K562 (cell line): Measurements from ENCODE around the gene SLC35E2B. TPM values are rescaled to one million over a fixed set of nuclear protein-coding genes. Genes with fewer than 3 reads are reported as not detected.

ENCODE experiments used
- ATAC-seq: fragments of 200-7000 bp; cut with Tn5 transposase; 3 replicates; pipeline ENCODE4 v1.9.1; 2020; ENCODE audit warnings: moderate library complexity
- BruUV-seq: library from RNA; stranded (reverse); fragments of 400-500 nt; replicated peaks from 2 replicates; lab custom pipeline; 2021; lab: Mats Ljungman, UMichigan
- CTCF ChIA-PET: fragments of 300-600 bp; formaldehyde crosslinking; extraction: SDS; loops from one replicate; lab custom pipeline; 2021; ENCODE audit warnings: low intra/inter-chr PET ratio; lab: Yijun Ruan, JAX
- POLR2A ChIA-PET: fragments of 300-600, 350-650 bp; sonication (Branson Sonifier 250); formaldehyde crosslinking; extraction: SDS; loops from one replicate; lab custom pipeline; 2021; ENCODE audit warnings: antibody characterized with exemption, inconsistent platforms; lab: Yijun Ruan, JAX
- DNase-seq, 4 experiments: peaks; one replicate each; pipeline versions ENCODE4 v3.0.0 to v3.0.0-alpha.2; 2011 to 2018; ENCODE audit warnings: low spot score in 3 of 4, mixed read lengths in 3 of 4; ENCODE audit errors: extremely low read depth in 1 of 4
- FAIRE-seq: peaks from 2 replicates; lab custom pipeline; 2011; peaks lifted over from hg19 to GRCh38; lab: Jason Lieb, UNC
- H2AFZ ChIP-seq: 2 replicates; pipeline ENCODE4 v1.6.0; 2011; ENCODE audit warnings: low read depth, low read length, control low read depth, inconsistent platforms
- H3K27ac ChIP-seq: fragments of 200-600 bp; 3 replicates; pipeline ENCODE4 v1.8.0; 2011; ENCODE audit warnings: low read depth, mild to moderate bottlenecking, control low read depth, inconsistent platforms, low read length, moderate library complexity, mixed read lengths; ENCODE audit errors: extremely low read depth
- H3K27me3 ChIP-seq, 2 experiments: fragments of 300-600 bp in 1 of 2; 2 replicates in 1 of 2; 3 replicates in 1 of 2; pipeline versions ENCODE4 v1.6.0 to v1.8.0; 2011; ENCODE audit warnings: inconsistent platforms in 2 of 2, low read length in 2 of 2, mild to moderate bottlenecking in 1 of 2, mixed read lengths in 1 of 2, moderate library complexity in 1 of 2; ENCODE audit not compliant: control insufficient read depth in 2 of 2, insufficient read depth in 2 of 2
- H3K36me3 ChIP-seq: fragments of 300-600 bp; 3 replicates; pipeline ENCODE4 v1.8.0; 2011; ENCODE audit warnings: mild to moderate bottlenecking, low read length, inconsistent platforms; ENCODE audit not compliant: control insufficient read depth, insufficient read depth
- H3K4me1 ChIP-seq, 2 experiments: fragments of 200-600 bp in 1 of 2; replicated peaks in 1 of 2; 2 replicates in 1 of 2; 3 replicates in 1 of 2; pipeline versions ENCODE4 v1.5.1 to v1.8.0; 2011; ENCODE audit warnings: inconsistent platforms in 2 of 2, low read length in 2 of 2, mild to moderate bottlenecking in 1 of 2, mixed read lengths in 1 of 2, moderate library complexity in 1 of 2; ENCODE audit not compliant: control insufficient read depth in 2 of 2, insufficient read depth in 2 of 2
- H3K4me2 ChIP-seq: 2 replicates; pipeline ENCODE4 v1.6.1; 2011; ENCODE audit warnings: low read length, control low read depth, inconsistent platforms, mixed read lengths; ENCODE audit not compliant: insufficient read depth
- H3K4me3 ChIP-seq: fragments of 200-600 bp; sonication (generic), shearing (Covaris generic); 2 replicates; pipeline ENCODE4 v1.5.1; 2016; ENCODE audit warnings: control low read depth, inconsistent platforms
- H3K79me2 ChIP-seq: fragments of 200-600 bp; 3 replicates; pipeline ENCODE4 v1.8.0; 2011; ENCODE audit warnings: low read length, inconsistent platforms; ENCODE audit not compliant: control insufficient read depth, insufficient read depth
- H3K9ac ChIP-seq, 2 experiments: 2 replicates each; pipeline versions ENCODE4 v1.6.0 to v1.6.1; 2011; ENCODE audit warnings: low read depth in 2 of 2, low read length in 2 of 2, control low read depth in 1 of 2, inconsistent platforms in 1 of 2, mild to moderate bottlenecking in 1 of 2, mixed read lengths in 1 of 2; ENCODE audit not compliant: insufficient read depth in 1 of 2
- H3K9me1 ChIP-seq: one replicate; pipeline ENCODE4 v1.6.0; 2011; ENCODE audit warnings: inconsistent platforms, mild to moderate bottlenecking, low read length, moderate library complexity; ENCODE audit not compliant: control insufficient read depth, insufficient read depth
- H3K9me3 ChIP-seq: replicated peaks from 2 replicates; pipeline ENCODE4 v1.5.1; 2011; ENCODE audit warnings: low read depth, low read length, inconsistent platforms; ENCODE audit not compliant: control insufficient read depth, insufficient read depth
- H4K20me1 ChIP-seq: replicated peaks from 2 replicates; pipeline ENCODE4 v1.6.1; 2011; ENCODE audit warnings: low read length, inconsistent platforms, mixed read lengths; ENCODE audit not compliant: control insufficient read depth, insufficient read depth
- C11orf30 ChIP-seq: fragments of 450-650 bp; IDR thresholded peaks from 2 replicates; pipeline ENCODE4 v1.6.1; 2016; ENCODE audit warnings: low read depth, mild to moderate bottlenecking
- ELF2 ChIP-seq: fragments of 250-450 bp; sonication (Bioruptor Pico); IDR thresholded peaks from 2 replicates; pipeline ENCODE4 v1.5.0; 2021; ENCODE audit warnings: mild to moderate bottlenecking
- ELK1 ChIP-seq: sonication (generic); formaldehyde crosslinking; IDR thresholded peaks from 2 replicates; pipeline ENCODE4 v1.8.1; 2022; ENCODE audit warnings: missing genetic modification reagents
- FOXK2 ChIP-seq, 2 experiments: fragments of 450-650 bp; IDR thresholded peaks in 1 of 2; conservative IDR thresholded peaks in 1 of 2; 2 replicates each; pipeline ENCODE4 v1.6.1; 2016; ENCODE audit warnings: low read depth in 2 of 2, mild to moderate bottlenecking in 1 of 2
- GATA2 ChIP-seq: sonication (generic); formaldehyde crosslinking; IDR thresholded peaks from 2 replicates; pipeline ENCODE4 v1.4.0; 2020; ENCODE audit warnings: mild to moderate bottlenecking, missing genetic modification reagents
- POLR2G ChIP-seq: fragments of 200-400 bp; formaldehyde crosslinking; IDR thresholded peaks from 2 replicates; pipeline ENCODE4 v1.6.1; 2017; ENCODE audit warnings: low read depth, mild to moderate bottlenecking, antibody characterized with exemption, low read length, moderate library complexity
- RAD21 ChIP-seq, 2 experiments: fragments of 250-450 bp in 1 of 2; fragments of 450-650 bp in 1 of 2; sonication (Bioruptor Pico) in 1 of 2; formaldehyde crosslinking in 1 of 2; IDR thresholded peaks in 1 of 2; conservative IDR thresholded peaks in 1 of 2; 2 replicates each; pipeline versions ENCODE4 v1.4.0 to v1.8.0; 2020 to 2022; ENCODE audit warnings: mild to moderate bottlenecking in 2 of 2, moderate library complexity in 1 of 2
- RB1 ChIP-seq: fragments of 450-650 bp; IDR thresholded peaks from 2 replicates; pipeline ENCODE4 v1.6.1; 2017; ENCODE audit warnings: low read depth, mild to moderate bottlenecking
- RBM17 ChIP-seq: fragments of 200-400 bp; formaldehyde crosslinking; IDR thresholded peaks from 2 replicates; pipeline ENCODE4 v1.6.1; 2017; ENCODE audit warnings: low read depth, mild to moderate bottlenecking, low read length, borderline replicate concordance
- SAFB ChIP-seq: fragments of 200-400 bp; formaldehyde crosslinking; IDR thresholded peaks from 2 replicates; pipeline ENCODE4 v1.6.1; 2017; ENCODE audit warnings: low read depth, low read length, borderline replicate concordance
- TAF15 ChIP-seq: fragments of 200-400 bp; formaldehyde crosslinking; IDR thresholded peaks from 2 replicates; pipeline ENCODE4 v1.6.1; 2017; ENCODE audit warnings: mild to moderate bottlenecking, low read depth, low read length, moderate library complexity
- TAL1 ChIP-seq: fragments of 450-650 bp; IDR thresholded peaks from 2 replicates; pipeline ENCODE4 v1.6.1; 2016; ENCODE audit warnings: mild to moderate bottlenecking
- TBP ChIP-seq: optimal IDR thresholded peaks from 2 replicates; pipeline ENCODE3; 2011; ENCODE audit warnings: low read depth, low read length, improper control_type of control experiment
- TCF7L2 ChIP-seq: fragments of 150-350 bp; IDR thresholded peaks from 2 replicates; pipeline ENCODE4 v1.6.1; 2016; ENCODE audit warnings: low read depth, mild to moderate bottlenecking, low read length, moderate library complexity
- ZNF583 ChIP-seq: fragments of 250-450 bp; sonication (Bioruptor Pico); IDR thresholded peaks from 2 replicates; pipeline ENCODE4 v1.4.0; 2020
- WGBS: fragments of 100-300 bp; shearing (Covaris generic); methylation state at CpG from one replicate; pipeline ENCODE4 v1.1.6; 2016; ENCODE audit warnings: low coverage, mixed read lengths; ENCODE audit not compliant: insufficient coverage; ENCODE audit errors: missing lambda C conversion rate; 5-methylcytosine and 5-hydroxymethylcytosine counted together
- in situ Hi-C: fragments of 300-500 bp; cut with MboI; formaldehyde crosslinking; loops from 4 replicates; pipeline ENCODE4 v1.15.0; 2018; ENCODE audit warnings: inconsistent platforms, mixed read lengths
- intact Hi-C: fragments of 100-400 bp; cut with micrococcal nuclease; formaldehyde crosslinking; loops from 2 replicates; pipeline ENCODE4 v1.14.2; 2022
- polyA plus RNA-seq, 8 experiments: library from polyadenylated mRNA; depleted of rRNA in 4 of 8; stranded (reverse) in 5 of 8; unstranded in 3 of 8; fragments of >200 nt; fragmentation: Nextera tagmentation in 2 of 8; fragmentation: Illumina TruSeq in 1 of 8; extraction: Ambion mirVana in 2 of 8; extraction: Trizol in 1 of 8; gene quantifications; 2 replicates each; pipeline versions ENCODE4 v1.2.1 to v1.2.3, GENCODE V29; 2011 to 2014; ENCODE audit warnings: inconsistent platforms in 1 of 8, missing spikeins in 1 of 8
- total RNA-seq, 7 experiments: library from RNA; depleted of rRNA in 6 of 7; stranded (reverse); fragments of >200 nt in 6 of 7; fragmentation: Illumina TruSeq in 2 of 7; extraction: Trizol in 2 of 7; gene quantifications; 2 replicates each; pipeline versions ENCODE4 v1.2.1 to v1.2.3, GENCODE V29; 2011 to 2021; ENCODE audit warnings: low replicate concordance in 1 of 7
- TF ChIP-seq, protein P1 (sequence below): fragments of 250-450 bp; sonication (Bioruptor Pico); IDR thresholded peaks from 2 replicates; pipeline ENCODE4 v1.8.0; 2022; ENCODE audit warnings: moderate library complexity, mild to moderate bottlenecking, inconsistent platforms
- TF ChIP-seq, protein P2 (sequence below): sonication (generic); formaldehyde crosslinking; IDR thresholded peaks from 2 replicates; pipeline ENCODE4 v1.8.0; 2022; ENCODE audit warnings: mild to moderate bottlenecking, missing genetic modification reagents, borderline replicate concordance

SLC35E2B gene
- total and polyA plus RNA-seq, 9 of the 15 experiments (the other 6 are each of a cell fraction or from before 2014, with no cell fraction given) = 4.7 to 44.6 (median 20.7) TPM

DNA sequence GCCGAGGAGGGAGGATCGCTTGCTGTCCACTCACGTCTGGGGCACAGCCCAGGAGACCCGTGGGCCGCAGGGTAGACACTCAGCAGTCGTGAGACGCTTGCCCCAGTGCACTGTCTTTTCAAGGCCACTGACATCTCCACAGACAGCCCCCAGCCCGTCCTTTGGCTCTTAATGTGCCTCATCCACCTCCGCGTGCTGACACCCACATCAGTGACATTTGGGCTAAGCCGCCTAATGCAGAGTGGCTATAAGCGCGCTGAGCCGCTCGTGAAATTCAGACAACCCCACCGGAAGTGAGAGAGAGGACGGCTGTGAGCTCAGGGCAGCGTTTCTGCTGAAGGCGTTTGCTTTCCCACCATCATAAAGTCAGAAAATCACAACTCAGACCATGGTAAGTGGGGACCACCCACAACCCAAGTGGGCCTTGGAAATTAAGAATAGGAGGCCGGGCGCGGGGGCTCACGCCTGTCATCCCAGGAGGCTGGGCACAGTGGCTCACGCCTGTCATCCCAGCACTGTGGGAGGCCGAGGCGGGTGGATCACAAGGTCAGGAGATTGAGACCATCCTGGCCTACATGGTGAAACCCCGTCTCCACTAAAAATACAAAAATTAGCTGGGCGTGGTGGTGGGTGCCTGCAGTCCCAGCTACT is 8.4 kb downstream of the SLC35E2B start:
- no peak overlapping the region for H2AFZ ChIP-seq
- TF ChIP-seq ELF2 (CRISPR knock-in tag) (no peak), TAF15 (no peak), TBP (no peak), RBM17 (no peak), TCF7L2 (no peak), RAD21 (CRISPR knock-in tag; conservative IDR thresholded peaks at IDR 0.05 in 1 of 2, IDR thresholded peaks at IDR 0.05 in 1 of 2) (no peak), GATA2 (CRISPR knock-in tag) (no peak), ELK1 (CRISPR knock-in tag) (no peak), SAFB (no peak), FOXK2 (conservative IDR thresholded peaks at IDR 0.05 in 1 of 2, IDR thresholded peaks at IDR 0.05 in 1 of 2; ENCODE audit: low read depth in 2 of 2) (no peak), ZNF583 (CRISPR knock-in tag) (no peak), RB1 (no peak), C11orf30 (no peak), TAL1 (no peak), POLR2G (no peak)
- TF ChIP-seq, protein P1, sequence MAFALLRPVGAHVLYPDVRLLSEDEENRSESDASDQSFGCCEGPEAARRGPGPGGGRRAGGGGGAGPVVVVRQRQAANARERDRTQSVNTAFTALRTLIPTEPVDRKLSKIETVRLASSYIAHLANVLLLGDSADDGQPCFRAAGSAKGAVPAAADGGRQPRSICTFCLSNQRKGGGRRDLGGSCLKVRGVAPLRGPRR (CRISPR knock-in tag) = no peak
- TF ChIP-seq, protein P2, sequence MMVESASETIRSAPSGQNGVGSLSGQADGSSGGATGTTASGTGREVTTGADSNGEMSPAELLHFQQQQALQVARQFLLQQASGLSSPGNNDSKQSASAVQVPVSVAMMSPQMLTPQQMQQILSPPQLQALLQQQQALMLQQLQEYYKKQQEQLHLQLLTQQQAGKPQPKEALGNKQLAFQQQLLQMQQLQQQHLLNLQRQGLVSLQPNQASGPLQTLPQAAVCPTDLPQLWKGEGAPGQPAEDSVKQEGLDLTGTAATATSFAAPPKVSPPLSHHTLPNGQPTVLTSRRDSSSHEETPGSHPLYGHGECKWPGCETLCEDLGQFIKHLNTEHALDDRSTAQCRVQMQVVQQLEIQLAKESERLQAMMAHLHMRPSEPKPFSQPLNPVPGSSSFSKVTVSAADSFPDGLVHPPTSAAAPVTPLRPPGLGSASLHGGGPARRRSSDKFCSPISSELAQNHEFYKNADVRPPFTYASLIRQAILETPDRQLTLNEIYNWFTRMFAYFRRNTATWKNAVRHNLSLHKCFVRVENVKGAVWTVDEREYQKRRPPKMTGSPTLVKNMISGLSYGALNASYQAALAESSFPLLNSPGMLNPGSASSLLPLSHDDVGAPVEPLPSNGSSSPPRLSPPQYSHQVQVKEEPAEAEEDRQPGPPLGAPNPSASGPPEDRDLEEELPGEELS (CRISPR knock-in tag) = no peak
- TF ChIP-seq, all 486 proteins: peak for 0
- Histone ChIP-seq H3K79me2 (peaks cover 32% of the 10 kb centered on the region), H3K4me3 (no peak overlapping the region), H3K27ac (no peak overlapping the region), H3K4me2 (no peak overlapping the region), H3K4me1 (peaks cover 3 to 33% of the 10 kb centered on the region in 2 experiments; a peak in 4 of 5 replicates), H3K9ac (0 out of 4 replicates have a peak overlapping the region, but pooled peaks of 1 of the 2 experiments have one; percentile 39), H3K36me3 (no peaks in the 10 kb centered on the region), H3K9me3 (peaks cover 4% of the 10 kb centered on the region), H3K9me1 (no peaks in the 10 kb centered on the region), H4K20me1 (no peaks in the 10 kb centered on the region), H3K27me3 (no peaks in the 10 kb centered on the region)
- WGBS = 92% methylated on average over 27 of the region's 28 CpGs
- in situ Hi-C loops (no loop called here), intact Hi-C loops (no loop called here)
- ChIA-PET CTCF (no interaction called here), POLR2A (interaction anchor here (0.9 to 1.0 kb wide), 2 partner anchors 12 to 15 kb away, joined by 3 read pairs; no protein-coding TSS in a partner anchor)
- FAIRE-seq (no peak), DNase-seq (peak in 1 of 4 experiments; percentile 5), ATAC-seq (no peak)
- no TSS peak for BruUV-seq
